ENCODE measurements around the gene CACNA1S. TPM values are rescaled to one million over a fixed set of nuclear protein-coding genes. Genes with fewer than 3 reads are reported as not detected.

Gene CACNA1S
- total RNA-seq, 1 donor from 2014 or later: not detected

DNA sequence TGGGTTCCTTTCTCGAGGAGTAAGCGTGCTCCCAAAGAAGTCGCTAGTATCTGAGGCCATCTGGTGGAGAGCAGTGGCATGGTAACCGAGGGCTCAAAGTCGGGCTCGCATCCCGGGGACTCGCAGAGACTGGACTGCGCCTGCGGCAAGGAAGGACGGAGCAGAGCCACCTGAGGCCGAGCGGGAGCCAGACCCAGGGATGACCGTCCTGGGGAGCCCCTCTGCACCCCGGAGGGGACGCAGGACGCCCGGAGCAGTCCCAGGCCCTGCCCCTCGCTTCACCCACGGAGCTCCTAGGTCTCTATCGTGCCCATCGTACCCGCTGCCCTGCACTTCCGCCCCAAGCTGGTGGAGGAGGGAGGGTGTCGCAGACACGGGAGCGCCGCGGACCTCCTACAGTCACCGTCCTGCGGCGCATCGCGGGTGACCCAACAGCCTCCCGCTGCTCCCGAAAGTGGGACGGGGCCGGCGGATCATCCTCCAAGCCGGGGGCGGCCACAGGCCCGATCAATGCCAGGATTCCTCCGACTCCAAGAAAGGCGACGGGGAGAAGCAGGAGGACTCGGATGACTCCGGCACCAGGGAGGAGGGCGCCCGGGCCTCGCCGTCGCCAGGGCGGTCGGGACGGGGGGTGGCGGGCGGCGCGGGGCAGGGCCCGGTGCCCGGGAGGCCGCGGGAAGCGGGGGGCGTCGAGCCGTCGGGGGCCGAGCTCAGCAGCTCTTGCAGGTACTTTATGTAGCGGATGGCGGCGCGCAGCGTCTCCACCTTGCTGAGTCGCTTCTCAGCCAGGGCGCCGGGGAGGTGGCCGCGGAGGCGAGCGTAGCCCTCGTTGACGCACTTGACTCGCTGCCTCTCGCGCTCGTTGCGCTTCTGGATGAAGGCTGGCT is 2.3 kb upstream of the CACNA1S start:
- Histone ChIP-seq H3K4me1 (no peaks in the 10 kb centered on the region), H3K4me3 (peak overlapping the region; percentile 66 to 74), H3K27me3 (no peaks in the 10 kb centered on the region), H3K27ac (peak overlapping the region in 1 of 2 donors; percentile 29), H3K9me3 (no peaks in the 10 kb centered on the region), H3K36me3 (no peaks in the 10 kb centered on the region)
- intact Hi-C loops (cut with DNase I): loop anchor here (1.0 to 5.0 kb wide), 3 partner anchors 142 to 557 kb away; partner anchors contain the start of gene KIF14
- peak; percentile 37 to 93 for DNase-seq (ENCODE audit: low spot score in 2 of 2)
- TF ChIP-seq, protein P1, sequence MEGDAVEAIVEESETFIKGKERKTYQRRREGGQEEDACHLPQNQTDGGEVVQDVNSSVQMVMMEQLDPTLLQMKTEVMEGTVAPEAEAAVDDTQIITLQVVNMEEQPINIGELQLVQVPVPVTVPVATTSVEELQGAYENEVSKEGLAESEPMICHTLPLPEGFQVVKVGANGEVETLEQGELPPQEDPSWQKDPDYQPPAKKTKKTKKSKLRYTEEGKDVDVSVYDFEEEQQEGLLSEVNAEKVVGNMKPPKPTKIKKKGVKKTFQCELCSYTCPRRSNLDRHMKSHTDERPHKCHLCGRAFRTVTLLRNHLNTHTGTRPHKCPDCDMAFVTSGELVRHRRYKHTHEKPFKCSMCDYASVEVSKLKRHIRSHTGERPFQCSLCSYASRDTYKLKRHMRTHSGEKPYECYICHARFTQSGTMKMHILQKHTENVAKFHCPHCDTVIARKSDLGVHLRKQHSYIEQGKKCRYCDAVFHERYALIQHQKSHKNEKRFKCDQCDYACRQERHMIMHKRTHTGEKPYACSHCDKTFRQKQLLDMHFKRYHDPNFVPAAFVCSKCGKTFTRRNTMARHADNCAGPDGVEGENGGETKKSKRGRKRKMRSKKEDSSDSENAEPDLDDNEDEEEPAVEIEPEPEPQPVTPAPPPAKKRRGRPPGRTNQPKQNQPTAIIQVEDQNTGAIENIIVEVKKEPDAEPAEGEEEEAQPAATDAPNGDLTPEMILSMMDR (IDR thresholded peaks at IDR 0.05): peak; percentile 82 to 88 (median 87)

DNA sequence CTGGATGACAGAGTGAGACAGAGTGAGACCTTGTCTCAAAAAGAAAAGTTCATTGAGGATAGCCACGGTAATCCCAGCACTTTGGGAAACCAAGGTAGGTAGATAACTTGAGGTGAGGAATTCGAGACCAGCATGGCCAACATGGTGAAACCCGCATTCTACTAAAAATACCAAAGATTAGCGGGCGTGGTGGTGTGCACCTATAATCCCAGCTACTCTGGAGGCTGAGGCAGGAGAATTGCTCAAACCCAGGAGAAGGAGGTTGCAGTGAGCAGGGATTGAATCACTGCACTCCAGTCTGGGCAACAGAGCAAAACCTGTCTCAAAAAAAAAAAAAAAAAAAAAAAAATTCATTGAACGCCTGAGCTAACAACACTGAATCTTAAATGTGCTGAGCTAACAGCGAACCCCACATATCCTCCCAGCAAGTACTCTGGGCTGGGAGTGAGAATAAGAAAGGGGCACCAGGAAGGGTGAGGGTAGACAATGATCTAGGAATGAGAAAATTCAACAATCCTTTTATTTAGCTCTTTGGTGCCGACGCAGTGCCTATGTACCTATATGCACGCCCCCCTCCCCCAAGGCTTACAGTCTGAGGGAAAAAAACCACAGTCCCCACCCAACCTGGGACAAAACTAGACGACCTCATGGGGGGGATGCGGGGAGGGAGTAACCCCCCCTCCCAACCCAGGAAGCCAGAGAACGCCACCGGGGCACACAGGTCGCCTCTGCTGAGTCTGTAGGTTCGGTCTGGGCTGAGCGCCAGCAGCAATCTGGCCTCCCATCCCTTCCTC is 1.4 kb upstream of the CACNA1S start:
- no peak for DNase-seq (ENCODE audit: low spot score in 2 of 2)
- Histone ChIP-seq H3K9me3 (no peaks in the 10 kb centered on the region), H3K4me1 (no peaks in the 10 kb centered on the region), H3K36me3 (no peaks in the 10 kb centered on the region), H3K4me3 (peak overlapping the region; percentile 66 to 74), H3K27ac (no peak overlapping the region), H3K27me3 (no peaks in the 10 kb centered on the region)
- intact Hi-C loops (cut with DNase I): loop anchor here (1.0 to 5.0 kb wide), 2 partner anchors 141 to 491 kb away; partner anchors contain the start of gene KIF14
- TF ChIP-seq, protein P1 (IDR thresholded peaks at IDR 0.05): no peak

DNA sequence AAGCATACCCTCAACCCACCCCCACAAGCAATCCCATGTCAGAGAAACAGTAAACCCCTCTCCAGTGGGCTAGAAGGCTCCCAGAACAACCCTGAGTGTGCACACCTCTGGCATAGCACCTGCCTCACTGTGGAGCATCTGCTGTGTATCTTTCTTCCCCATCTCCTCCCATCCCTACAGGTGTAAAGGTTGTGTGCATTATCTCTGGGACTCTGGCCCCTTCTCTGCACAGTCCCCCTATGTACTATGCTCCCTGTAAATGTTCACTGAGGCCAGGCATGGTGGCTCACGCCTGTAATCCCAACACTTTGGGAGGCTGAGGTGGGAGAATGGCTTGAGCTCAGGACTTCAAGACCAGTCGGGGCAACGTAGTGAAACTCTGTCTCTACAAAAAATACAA is 700 bp upstream of the CACNA1S start:
- intact Hi-C loops (cut with DNase I): loop anchor here (5.0 kb wide), 1 partner anchor 491 kb away; the partner anchor contains the start of gene KIF14
- H3K4me3 ChIP-seq: no peak overlapping the region
- H3K36me3 ChIP-seq: no peaks in the 10 kb centered on the region
- no peak for DNase-seq (ENCODE audit: low spot score in 2 of 2)
- H3K27me3 ChIP-seq: no peaks in the 10 kb centered on the region
- TF ChIP-seq, protein P1 (IDR thresholded peaks at IDR 0.05): no peak
- H3K27ac ChIP-seq: no peak overlapping the region
- H3K9me3 ChIP-seq: no peaks in the 10 kb centered on the region
- H3K4me1 ChIP-seq: no peaks in the 10 kb centered on the region

DNA sequence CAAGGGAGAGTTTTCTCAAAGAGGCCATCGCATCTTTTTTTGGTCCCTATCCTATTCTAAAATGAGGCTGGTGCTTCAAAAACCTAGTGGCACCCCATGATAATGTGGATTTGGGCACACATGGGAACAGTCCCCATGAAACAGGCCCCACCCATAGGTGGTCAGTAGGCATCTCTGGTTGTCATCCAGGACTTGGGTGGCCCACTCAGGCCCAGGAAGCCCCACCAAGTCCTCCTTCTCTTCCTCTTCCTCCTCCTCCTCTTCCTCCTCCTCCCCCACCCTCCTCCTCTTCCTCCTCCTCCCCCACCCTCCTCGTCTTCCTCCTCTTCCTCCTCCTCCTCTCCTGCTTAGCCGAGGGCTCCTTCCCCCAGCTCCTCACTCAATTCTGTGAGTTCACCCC is 554 bp downstream of the CACNA1S start:
- Histone ChIP-seq H3K9me3 (no peaks in the 10 kb centered on the region), H3K27me3 (no peaks in the 10 kb centered on the region), H3K4me3 (no peak overlapping the region), H3K4me1 (no peaks in the 10 kb centered on the region), H3K27ac (no peak overlapping the region), H3K36me3 (no peaks in the 10 kb centered on the region)
- DNase-seq (ENCODE audit: low spot score in 2 of 2): no peak
- intact Hi-C loops (cut with DNase I): loop anchor here (5.0 kb wide), 1 partner anchor 489 kb away; the partner anchor contains the start of gene KIF14
- TF ChIP-seq, protein P1 (IDR thresholded peaks at IDR 0.05): no peak

DNA sequence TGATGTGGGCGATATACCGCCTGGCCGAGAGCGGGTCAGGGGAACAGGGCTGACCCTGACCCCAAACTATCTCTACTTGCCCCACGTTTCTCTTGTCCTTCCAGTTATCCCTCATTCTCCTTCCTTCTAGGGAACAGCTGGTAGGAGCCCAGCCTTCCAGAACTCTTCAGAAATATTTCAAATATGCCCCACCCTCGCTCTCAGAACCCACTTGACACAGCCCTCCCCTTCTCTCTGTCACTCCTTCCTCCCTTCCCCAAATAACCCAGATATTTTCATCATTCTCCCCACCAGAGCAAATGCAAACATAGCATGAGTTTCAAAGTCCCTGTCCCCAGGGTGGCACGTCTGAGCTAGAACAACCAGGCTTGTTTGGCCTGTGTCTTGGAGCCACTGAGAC is 1.1 kb downstream of the CACNA1S start:
- H3K4me1 ChIP-seq: no peaks in the 10 kb centered on the region
- TF ChIP-seq, protein P1 (IDR thresholded peaks at IDR 0.05): no peak
- H3K36me3 ChIP-seq: no peaks in the 10 kb centered on the region
- no peaks in the 10 kb centered on the region for H3K27me3 ChIP-seq
- intact Hi-C loops (cut with DNase I): loop anchor here (5.0 kb wide), 1 partner anchor 489 kb away; the partner anchor contains the start of gene KIF14
- H3K4me3 ChIP-seq: no peak overlapping the region
- no peak overlapping the region for H3K27ac ChIP-seq
- no peak for DNase-seq (ENCODE audit: low spot score in 2 of 2)
- H3K9me3 ChIP-seq: no peaks in the 10 kb centered on the region

Measured in ascending aorta (tissue), 2 donors.